HEK293T (cell line): ENCODE measurements around the gene RASGEF1B.

ENCODE experiments used
- ARNT ChIP-seq: fragments of 450-650 bp; IDR thresholded peaks from 2 replicates; pipeline ENCODE4 v1.6.1; 2017; ENCODE audit warnings: mild to moderate bottlenecking
- BHLHE40 ChIP-seq: fragments of 450-650 bp; IDR thresholded peaks from 2 replicates; pipeline ENCODE4 v1.6.1; 2016; ENCODE audit warnings: mild to moderate bottlenecking, moderate library complexity, borderline replicate concordance
- ELF4 ChIP-seq: fragments of 450-650 bp; IDR thresholded peaks from 2 replicates; pipeline ENCODE4 v1.6.1; 2017; ENCODE audit warnings: antibody characterized with exemption
- FOXK2 ChIP-seq: fragments of 450-650 bp; IDR thresholded peaks from 2 replicates; pipeline ENCODE4 v1.6.1; 2016; ENCODE audit warnings: mild to moderate bottlenecking
- FOXM1 ChIP-seq: fragments of 450-650 bp; IDR thresholded peaks from 2 replicates; pipeline ENCODE4 v1.6.1; 2017; ENCODE audit warnings: mild to moderate bottlenecking, borderline replicate concordance
- HDGF ChIP-seq: fragments of 450-650 bp; IDR thresholded peaks from 2 replicates; pipeline ENCODE4 v1.6.1; 2017; ENCODE audit warnings: antibody characterized with exemption, borderline replicate concordance
- L3MBTL2 ChIP-seq: fragments of 450-650 bp; conservative IDR thresholded peaks from 2 replicates; pipeline ENCODE4 v1.6.1; 2016; ENCODE audit warnings: mild to moderate bottlenecking
- LEF1 ChIP-seq: fragments of 450-650 bp; IDR thresholded peaks from 2 replicates; pipeline ENCODE4 v1.6.1; 2017; ENCODE audit warnings: mild to moderate bottlenecking, borderline replicate concordance
- SUZ12 ChIP-seq: fragments of 450-650 bp; IDR thresholded peaks from 2 replicates; pipeline ENCODE4 v1.6.1; 2016; ENCODE audit warnings: mild to moderate bottlenecking
- ZNF384 ChIP-seq: fragments of 450-650 bp; IDR thresholded peaks from 2 replicates; pipeline ENCODE4 v1.6.1; 2016
- TF ChIP-seq, protein P1 (sequence below): fragments of 450-650 bp; IDR thresholded peaks from 2 replicates; pipeline ENCODE4 v1.6.1; 2016

DNA sequence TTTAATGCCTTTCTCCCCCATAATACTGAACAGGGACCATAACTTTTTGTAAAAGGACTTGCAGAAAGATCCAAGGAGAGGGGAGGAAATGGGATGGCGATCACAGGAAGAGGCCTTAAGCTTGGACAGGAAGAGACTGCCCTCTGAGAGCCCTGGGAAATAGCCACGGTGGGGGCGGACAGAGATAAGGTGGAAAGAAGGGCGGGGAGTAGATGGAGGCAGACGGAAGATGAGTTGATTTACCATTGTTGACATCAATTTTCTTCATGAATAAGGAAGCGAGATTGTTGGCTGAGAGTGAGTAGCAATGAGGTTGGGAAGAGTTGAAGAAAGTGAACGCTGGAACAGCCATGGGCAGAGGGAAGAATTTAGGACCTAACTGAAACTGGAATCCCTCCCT, 63.4 kb downstream of the RASGEF1B start:
- TF ChIP-seq ARNT (no peak), BHLHE40 (no peak), LEF1 (no peak), ELF4 (no peak), SUZ12 (no peak), FOXM1 (no peak), HDGF (no peak), FOXK2 (no peak), ZNF384 (no peak), L3MBTL2 (no peak)
- TF ChIP-seq, protein P1, sequence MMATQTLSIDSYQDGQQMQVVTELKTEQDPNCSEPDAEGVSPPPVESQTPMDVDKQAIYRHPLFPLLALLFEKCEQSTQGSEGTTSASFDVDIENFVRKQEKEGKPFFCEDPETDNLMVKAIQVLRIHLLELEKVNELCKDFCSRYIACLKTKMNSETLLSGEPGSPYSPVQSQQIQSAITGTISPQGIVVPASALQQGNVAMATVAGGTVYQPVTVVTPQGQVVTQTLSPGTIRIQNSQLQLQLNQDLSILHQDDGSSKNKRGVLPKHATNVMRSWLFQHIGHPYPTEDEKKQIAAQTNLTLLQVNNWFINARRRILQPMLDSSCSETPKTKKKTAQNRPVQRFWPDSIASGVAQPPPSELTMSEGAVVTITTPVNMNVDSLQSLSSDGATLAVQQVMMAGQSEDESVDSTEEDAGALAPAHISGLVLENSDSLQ: no peak
